Measurements from ENCODE around the gene KCND3.

The KCND3 gene

GRCh38 chr1:111921948-111922347, 67.5 kb downstream of the KCND3 start:
- no peak for DNase-seq (ENCODE audit: low read depth in 2 of 2, low spot score in 1 of 2)

GRCh38 chr1:111920221-111921024, 69.0 kb downstream of the KCND3 start:
- no peak for DNase-seq (ENCODE audit: low read depth in 2 of 2, low spot score in 1 of 2)

GRCh38 chr1:111911776-111912515, 77.5 kb downstream of the KCND3 start:
- DNase-seq (ENCODE audit: low read depth in 2 of 2, low spot score in 1 of 2): no peak

GRCh38 chr1:111911061-111911460, 78.4 kb downstream of the KCND3 start:
- no peak for DNase-seq (ENCODE audit: low read depth in 2 of 2, low spot score in 1 of 2)

- DNase-seq (ENCODE audit: low read depth in 2 of 2, low spot score in 1 of 2): no peak
Observed at GRCh38 chr1:111909030-111909429, 80.4 kb downstream of the KCND3 start.

- DNase-seq (ENCODE audit: low read depth in 2 of 2, low spot score in 1 of 2): no peak
Observed at GRCh38 chr1:111908011-111908621, 81.4 kb downstream of the KCND3 start.

- DNase-seq (ENCODE audit: low read depth in 2 of 2, low spot score in 1 of 2): no peak
Observed at GRCh38 chr1:111907321-111907720, 82.1 kb downstream of the KCND3 start.

- DNase-seq (ENCODE audit: low read depth in 2 of 2, low spot score in 1 of 2): no peak
Observed at GRCh38 chr1:111906816-111907215, 82.7 kb downstream of the KCND3 start.

- DNase-seq (ENCODE audit: low read depth in 2 of 2, low spot score in 1 of 2): no peak
Observed at GRCh38 chr1:111906111-111906510, 83.4 kb downstream of the KCND3 start.

GRCh38 chr1:111904478-111905218, 84.8 kb downstream of the KCND3 start:
- no peak for DNase-seq (ENCODE audit: low read depth in 2 of 2, low spot score in 1 of 2)

- no peak for DNase-seq (ENCODE audit: low read depth in 2 of 2, low spot score in 1 of 2)
Observed at GRCh38 chr1:111903871-111904449, 85.5 kb downstream of the KCND3 start.

GRCh38 chr1:111903148-111903870, 86.2 kb downstream of the KCND3 start:
- no peak for DNase-seq (ENCODE audit: low read depth in 2 of 2, low spot score in 1 of 2)

- DNase-seq (ENCODE audit: low read depth in 2 of 2, low spot score in 1 of 2): no peak
Observed at GRCh38 chr1:111895469-111895868, 94.0 kb downstream of the KCND3 start.

GRCh38 chr1:111895017-111895416, 94.5 kb downstream of the KCND3 start:
- no peak for DNase-seq (ENCODE audit: low read depth in 2 of 2, low spot score in 1 of 2)

GRCh38 chr1:111894497-111894896, 95.0 kb downstream of the KCND3 start:
- DNase-seq (ENCODE audit: low read depth in 2 of 2, low spot score in 1 of 2): no peak

GRCh38 chr1:111891566-111891965, 97.9 kb downstream of the KCND3 start:
- DNase-seq (ENCODE audit: low read depth in 2 of 2, low spot score in 1 of 2): no peak

- DNase-seq (ENCODE audit: low read depth in 2 of 2, low spot score in 1 of 2): no peak
Observed at GRCh38 chr1:111888740-111889376, 100.6 kb downstream of the KCND3 start.

- no peak for DNase-seq (ENCODE audit: low read depth in 2 of 2, low spot score in 1 of 2)
Observed at GRCh38 chr1:111887875-111888274, 101.6 kb downstream of the KCND3 start.

GRCh38 chr1:111887385-111887784, 102.1 kb downstream of the KCND3 start:
- DNase-seq (ENCODE audit: low read depth in 2 of 2, low spot score in 1 of 2): no peak

GRCh38 chr1:111886741-111887140, 102.7 kb downstream of the KCND3 start:
- DNase-seq (ENCODE audit: low read depth in 2 of 2, low spot score in 1 of 2): no peak

Measured in stimulated activated CD8-positive, alpha-beta memory T cell treated with anti-CD3 and anti-CD28 coated beads, Interleukin-4, amount 100 ng/mL, for 1 hour (primary cell).